ENCODE results near the gene ASIC1. TPM values are rescaled to one million over a fixed set of nuclear protein-coding genes. Genes with fewer than 3 reads are reported as not detected.
A peak's percentile ranks its signal among the peaks of the same experiment; 100 is the strongest.

The ASIC1 gene
- total and polyA plus RNA-seq, 2 of the 13 experiments (the other 11 are each of a cell fraction or from before 2014, with no cell fraction given), result 0.44 to 1.5 TPM

GRCh38 chr12:50110127-50110761 is 52.8 kb downstream of the ASIC1 start (continued):
- TF ChIP-seq THAP7 (CRISPR knock-in tag; IDR thresholded peaks at IDR 0.05) (0 out of 2 replicates have a peak, but pooled peaks have one; percentile 36), ZNF367 (CRISPR knock-in tag; IDR thresholded peaks at IDR 0.05; ENCODE audit: borderline replicate concordance) (no peak), XBP1 (CRISPR knock-in tag; IDR thresholded peaks at IDR 0.05) (no peak), ZNF10 (CRISPR knock-in tag; IDR thresholded peaks at IDR 0.05; ENCODE audit: borderline replicate concordance, low read depth) (no peak), HIVEP1 (CRISPR knock-in tag; IDR thresholded peaks at IDR 0.05) (peak; percentile 88), ZNF280D (CRISPR knock-in tag; IDR thresholded peaks at IDR 0.05) (peak; percentile 38; the same call in 1 of the 2 replicates), ZNF407 (CRISPR knock-in tag; IDR thresholded peaks at IDR 0.05; ENCODE audit: not compliant biosample characterization) (no peak), ZNF644 (CRISPR knock-in tag; IDR thresholded peaks at IDR 0.05; ENCODE audit: low read depth) (0 out of 2 replicates have a peak, but pooled peaks have one; percentile 29), ATRX (CRISPR knock-in tag; IDR thresholded peaks at IDR 0.05; ENCODE audit: borderline replicate concordance) (no peak), DRAP1 (CRISPR knock-in tag; IDR thresholded peaks at IDR 0.05) (peak; percentile 23; the same call in 1 of the 2 replicates), POLR2A (IDR thresholded peaks at IDR 0.05; ENCODE audit: insufficient read depth in 1 of 2, low read depth in 2 of 2, low read length in 2 of 2) (no peak), TRAFD1 (CRISPR knock-in tag; IDR thresholded peaks at IDR 0.05; ENCODE audit: borderline replicate concordance) (no peak), SP140L (CRISPR knock-in tag; IDR thresholded peaks at IDR 0.05; ENCODE audit: borderline replicate concordance) (no peak), ZNF576 (CRISPR knock-in tag; IDR thresholded peaks at IDR 0.05) (0 out of 2 replicates have a peak, but pooled peaks have one; percentile 17)

Measured in HepG2 (cell line).